Immature natural killer cell (primary cell): ENCODE results near the gene NEBL. TPM values are rescaled to one million over a fixed set of nuclear protein-coding genes. Genes with fewer than 3 reads are reported as not detected.

Experiments
- DNase-seq, 3 donors: peaks; one replicate each; pipeline ENCODE4 v3.0.0; 2022; ENCODE audit warnings: mixed read lengths in 1 of 3
- H3K27ac Mint-ChIP-seq, 6 donors: one replicate each; pipeline ENCODE4 v1.8.0; 2020; ENCODE audit warnings: mixed read lengths in 6 of 6, mild to moderate bottlenecking in 5 of 6, inconsistent platforms in 4 of 6, moderate library complexity in 3 of 6
- H3K27me3 Mint-ChIP-seq, 3 donors: one replicate each; pipeline ENCODE4 v1.8.0; 2020 to 2021; ENCODE audit warnings: low read depth in 3 of 3, mild to moderate bottlenecking in 3 of 3, mixed read lengths in 3 of 3, moderate library complexity in 3 of 3, inconsistent platforms in 1 of 3
- H3K36me3 Mint-ChIP-seq, 3 donors: one replicate each; pipeline ENCODE4 v1.8.0; 2020; ENCODE audit warnings: mixed read lengths in 3 of 3, inconsistent platforms in 2 of 3, mild to moderate bottlenecking in 2 of 3
- H3K4me1 Mint-ChIP-seq, 2 donors: one replicate each; pipeline ENCODE4 v1.8.0; 2020; ENCODE audit warnings: inconsistent platforms in 2 of 2, mild to moderate bottlenecking in 2 of 2, mixed read lengths in 2 of 2, moderate library complexity in 1 of 2
- H3K4me3 Mint-ChIP-seq, 5 donors: one replicate each; pipeline ENCODE4 v1.8.0; 2020; ENCODE audit warnings: mild to moderate bottlenecking in 5 of 5, mixed read lengths in 5 of 5, inconsistent platforms in 3 of 5, moderate library complexity in 3 of 5
- H3K9me3 Mint-ChIP-seq, 6 donors: one replicate each; pipeline ENCODE4 v1.8.0; 2020; ENCODE audit warnings: mild to moderate bottlenecking in 6 of 6, mixed read lengths in 6 of 6, inconsistent platforms in 4 of 6, moderate library complexity in 3 of 6
- polyA plus RNA-seq, 3 donors: library from polyadenylated mRNA; unstranded; fragments of 300-500 nt; fragmentation: Illumina TruSeq; gene quantifications; one replicate each; pipeline ENCODE4 v1.2.3, GENCODE V29; 2021

NEBL gene
- polyA plus RNA-seq, 3 donors from 2014 or later = not detected

- Mint-ChIP-seq H3K27me3 (peaks cover 2 to 7% (median 6%) of the 10 kb centered on the region in 3 donors), H3K36me3 (peaks cover 4 to 17% (median 9%) of the 10 kb centered on the region in 3 donors), H3K27ac (no peak overlapping the region), H3K4me3 (no peak overlapping the region), H3K4me1 (peaks cover 6 to 7% of the 10 kb centered on the region in 2 donors), H3K9me3 (peaks cover 0 to 6% (median 0%) of the 10 kb centered on the region in 6 donors)
- no peak for DNase-seq
Observed at GRCh38 chr10:20737107-20737506, 160.0 kb downstream of the NEBL start.
